ENCODE data around the gene BCAM. TPM values are rescaled to one million over a fixed set of nuclear protein-coding genes. Genes with fewer than 3 reads are reported as not detected.

Gene BCAM
- total and polyA plus RNA-seq, 4 donors, result 10.5 to 87.4 (median 19.1) TPM

DNA sequence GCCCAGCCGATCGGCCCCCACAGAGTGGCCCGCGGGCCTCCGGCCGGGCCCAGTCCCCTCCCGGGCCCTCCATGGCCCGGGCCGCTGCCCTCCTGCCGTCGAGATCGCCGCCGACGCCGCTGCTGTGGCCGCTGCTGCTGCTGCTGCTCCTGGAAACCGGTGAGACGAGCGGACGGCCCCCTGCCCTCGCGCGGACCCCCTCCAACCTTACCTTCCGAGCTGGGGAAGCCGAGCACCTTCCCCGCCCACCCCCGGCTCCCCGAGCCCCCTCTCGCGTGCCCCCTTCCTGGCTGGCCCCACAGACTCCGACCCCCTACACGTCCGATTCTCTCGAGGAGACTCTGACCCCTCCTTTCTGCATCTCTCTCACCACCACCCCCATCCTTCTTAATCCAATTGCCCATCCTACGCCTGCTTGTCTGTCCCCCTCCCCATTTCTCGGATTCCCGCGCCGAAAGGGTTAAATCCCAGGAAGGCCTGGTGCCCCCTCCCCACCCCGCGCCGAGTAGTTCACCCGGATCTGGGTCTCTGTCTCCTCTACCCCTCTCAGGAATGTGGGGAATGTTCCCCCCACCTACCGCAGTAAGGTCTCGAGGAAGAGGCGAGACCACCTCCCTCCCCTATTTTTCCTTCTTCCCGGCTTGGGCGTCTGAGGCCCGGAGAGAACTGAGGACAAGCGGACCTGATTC lies 37.7 kb downstream of the BCAM start:
- Histone ChIP-seq H3K9ac (ENCODE audit: low read depth in 1 of 2, low read length in 2 of 2) (peak overlapping the region; percentile 95 to 100), H3K36me3 (ENCODE audit: control insufficient read depth in 4 of 4, insufficient read depth in 3 of 4, low read depth in 1 of 4, low read length in 3 of 4) (no peaks in the 10 kb centered on the region), H3K4me3 (ENCODE audit: low read depth in 1 of 3, low read length in 3 of 3) (peak overlapping the region; percentile 71 to 87 (median 79)), H3K4me1 (ENCODE audit: control insufficient read depth in 4 of 4, insufficient read depth in 4 of 4, low read length in 3 of 4) (peaks cover 9 to 47% (median 33%) of the 10 kb centered on the region in 4 donors), H3K27me3 (ENCODE audit: control insufficient read depth in 4 of 4, insufficient read depth in 4 of 4, low read length in 3 of 4) (no peaks in the 10 kb centered on the region), H3K27ac (ENCODE audit: low read depth in 1 of 2, low read length in 2 of 2) (peak overlapping the region; percentile 87 to 96), H3K9me3 (ENCODE audit: control insufficient read depth in 4 of 4, low read length in 3 of 4) (no peaks in the 10 kb centered on the region)
- WGBS, result under 1% methylated on average over 51 of the region's 51 CpGs
- TF ChIP-seq RAD21 (IDR thresholded peaks at IDR 0.05) (peak in 1 of 2 donors; percentile 4), EGR1 (IDR thresholded peaks at IDR 0.05; ENCODE audit: low read depth in 2 of 2) (no peak)
- no peak for DNase-seq (ENCODE audit: low spot score)

DNA sequence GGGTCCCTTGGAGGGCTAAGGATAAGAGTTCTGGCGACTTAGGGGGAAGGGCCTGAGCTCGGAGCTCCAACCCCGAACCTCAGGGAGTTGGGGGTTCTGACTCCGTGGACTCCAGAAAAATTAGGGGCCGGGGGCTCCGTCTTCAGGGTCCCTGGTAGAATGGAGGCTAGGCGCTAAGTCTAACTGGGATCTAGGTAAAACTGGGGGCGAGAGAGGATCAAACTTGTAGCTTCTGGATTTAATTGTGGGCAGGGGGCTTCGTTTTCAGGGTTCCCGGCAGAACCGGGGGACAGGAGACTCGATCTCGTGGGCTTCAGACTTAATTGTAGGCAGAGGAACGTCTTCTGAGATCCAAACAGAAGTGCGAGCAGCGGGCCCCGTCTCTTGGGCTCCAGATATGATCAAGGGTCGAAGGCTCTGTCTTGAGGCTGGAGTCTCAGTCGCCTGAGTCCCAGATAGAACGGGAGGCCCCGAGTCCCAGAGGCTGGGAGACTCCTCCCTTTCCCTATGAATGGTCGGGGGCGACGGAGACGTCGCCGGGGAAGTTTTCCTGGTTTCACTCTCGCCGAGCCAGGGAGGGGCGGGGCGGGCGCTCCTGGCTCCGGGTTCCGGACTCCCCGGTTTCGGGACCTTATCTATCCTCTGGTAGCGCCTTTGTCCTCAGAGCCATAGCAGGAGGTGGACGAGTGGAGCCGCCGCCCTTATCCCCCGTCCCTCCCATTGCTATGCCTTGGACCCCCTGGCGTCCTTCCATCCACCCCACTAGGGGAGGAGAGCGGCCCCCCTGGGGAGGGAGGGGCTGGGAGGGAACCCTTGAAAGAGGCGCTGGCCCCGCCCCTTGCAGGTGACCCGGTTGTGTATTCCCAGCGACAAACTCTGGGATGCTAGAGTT lies 38.5 kb downstream of the BCAM start:
- no peaks in the 10 kb centered on the region for H3K27me3 ChIP-seq (ENCODE audit: control insufficient read depth in 4 of 4, insufficient read depth in 4 of 4, low read length in 3 of 4)
- no peak for TF ChIP-seq JUND (IDR thresholded peaks at IDR 0.05)
- TF ChIP-seq TAF1 (conservative IDR thresholded peaks at IDR 0.05), result peak; percentile 50
- TF ChIP-seq RXRA (IDR thresholded peaks at IDR 0.05), result peak in 1 of 2 donors; percentile 3
- TF ChIP-seq RAD21 (IDR thresholded peaks at IDR 0.05), result peak in 1 of 2 donors; percentile 28
- TF ChIP-seq, protein P1, sequence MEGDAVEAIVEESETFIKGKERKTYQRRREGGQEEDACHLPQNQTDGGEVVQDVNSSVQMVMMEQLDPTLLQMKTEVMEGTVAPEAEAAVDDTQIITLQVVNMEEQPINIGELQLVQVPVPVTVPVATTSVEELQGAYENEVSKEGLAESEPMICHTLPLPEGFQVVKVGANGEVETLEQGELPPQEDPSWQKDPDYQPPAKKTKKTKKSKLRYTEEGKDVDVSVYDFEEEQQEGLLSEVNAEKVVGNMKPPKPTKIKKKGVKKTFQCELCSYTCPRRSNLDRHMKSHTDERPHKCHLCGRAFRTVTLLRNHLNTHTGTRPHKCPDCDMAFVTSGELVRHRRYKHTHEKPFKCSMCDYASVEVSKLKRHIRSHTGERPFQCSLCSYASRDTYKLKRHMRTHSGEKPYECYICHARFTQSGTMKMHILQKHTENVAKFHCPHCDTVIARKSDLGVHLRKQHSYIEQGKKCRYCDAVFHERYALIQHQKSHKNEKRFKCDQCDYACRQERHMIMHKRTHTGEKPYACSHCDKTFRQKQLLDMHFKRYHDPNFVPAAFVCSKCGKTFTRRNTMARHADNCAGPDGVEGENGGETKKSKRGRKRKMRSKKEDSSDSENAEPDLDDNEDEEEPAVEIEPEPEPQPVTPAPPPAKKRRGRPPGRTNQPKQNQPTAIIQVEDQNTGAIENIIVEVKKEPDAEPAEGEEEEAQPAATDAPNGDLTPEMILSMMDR (IDR thresholded peaks at IDR 0.05; ENCODE audit: low read depth, low read length, missing input control), result peak; percentile 1
- no peak for TF ChIP-seq FOXA2 (IDR thresholded peaks at IDR 0.05)
- TF ChIP-seq FOXA1 (IDR thresholded peaks at IDR 0.05), result no peak
- TF ChIP-seq GABPA (IDR thresholded peaks at IDR 0.05 in 1 of 2, conservative IDR thresholded peaks at IDR 0.05 in 1 of 2), result peak in 1 of 2 donors; percentile 19
- TF ChIP-seq, protein P2, sequence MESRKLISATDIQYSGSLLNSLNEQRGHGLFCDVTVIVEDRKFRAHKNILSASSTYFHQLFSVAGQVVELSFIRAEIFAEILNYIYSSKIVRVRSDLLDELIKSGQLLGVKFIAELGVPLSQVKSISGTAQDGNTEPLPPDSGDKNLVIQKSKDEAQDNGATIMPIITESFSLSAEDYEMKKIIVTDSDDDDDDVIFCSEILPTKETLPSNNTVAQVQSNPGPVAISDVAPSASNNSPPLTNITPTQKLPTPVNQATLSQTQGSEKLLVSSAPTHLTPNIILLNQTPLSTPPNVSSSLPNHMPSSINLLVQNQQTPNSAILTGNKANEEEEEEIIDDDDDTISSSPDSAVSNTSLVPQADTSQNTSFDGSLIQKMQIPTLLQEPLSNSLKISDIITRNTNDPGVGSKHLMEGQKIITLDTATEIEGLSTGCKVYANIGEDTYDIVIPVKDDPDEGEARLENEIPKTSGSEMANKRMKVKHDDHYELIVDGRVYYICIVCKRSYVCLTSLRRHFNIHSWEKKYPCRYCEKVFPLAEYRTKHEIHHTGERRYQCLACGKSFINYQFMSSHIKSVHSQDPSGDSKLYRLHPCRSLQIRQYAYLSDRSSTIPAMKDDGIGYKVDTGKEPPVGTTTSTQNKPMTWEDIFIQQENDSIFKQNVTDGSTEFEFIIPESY (IDR thresholded peaks at IDR 0.05), result peak; percentile 14
- peak overlapping the region; percentile 81 to 100 for H3K9ac ChIP-seq (ENCODE audit: low read depth in 1 of 2, low read length in 2 of 2)
- no peaks in the 10 kb centered on the region for H3K36me3 ChIP-seq (ENCODE audit: control insufficient read depth in 4 of 4, insufficient read depth in 3 of 4, low read depth in 1 of 4, low read length in 3 of 4)
- H3K4me3 ChIP-seq (ENCODE audit: low read depth in 1 of 3, low read length in 3 of 3), result peak overlapping the region; percentile 71 to 87 (median 79)
- peak overlapping the region; percentile 87 to 96 for H3K27ac ChIP-seq (ENCODE audit: low read depth in 1 of 2, low read length in 2 of 2)
- H3K4me1 ChIP-seq (ENCODE audit: control insufficient read depth in 4 of 4, insufficient read depth in 4 of 4, low read length in 3 of 4), result peaks cover 9 to 49% (median 33%) of the 10 kb centered on the region in 4 donors
- WGBS, result 2% methylated on average over 47 of the region's 47 CpGs
- no peaks in the 10 kb centered on the region for H3K9me3 ChIP-seq (ENCODE audit: control insufficient read depth in 4 of 4, low read length in 3 of 4)
- no peak for DNase-seq (ENCODE audit: low spot score)
